ENCODE measurements around the gene USP2. TPM values are rescaled to one million over a fixed set of nuclear protein-coding genes. Genes with fewer than 3 reads are reported as not detected.

USP2 gene
- total RNA-seq, 1 donor from 2014 or later = 0.24 TPM

GRCh38 chr11:119377112-119377901, 4.2 kb downstream of the USP2 start:
- Mint-ChIP-seq H3K27me3 (peaks cover 3% of the 10 kb centered on the region), H3K4me1 (no peaks in the 10 kb centered on the region), H3K27ac (no peak overlapping the region), H3K9me3 (no peaks in the 10 kb centered on the region), H3K36me3 (ENCODE audit: low read depth) (no peaks in the 10 kb centered on the region), H3K4me3 (no peak overlapping the region)
- DNase-seq (no peak), ATAC-seq (ENCODE audit: low read depth) (no peak)
- ChIA-PET POLR2A (interaction anchor here (0.6 kb wide), 1 partner anchor 67 kb away, joined by 6 read pairs; no protein-coding TSS in a partner anchor), CTCF (interaction anchor here (2.0 to 3.4 kb wide), 2 partner anchors 21 kb away, joined by 6 to 18 read pairs; no protein-coding TSS in a partner anchor)
- intact Hi-C loops (cut with micrococcal nuclease) = no loop called here
- no peak for TF ChIP-seq CTCF (IDR thresholded peaks at IDR 0.05)

GRCh38 chr11:119376197-119376847, 5.2 kb downstream of the USP2 start:
- Mint-ChIP-seq H3K27me3 (peaks cover 6% of the 10 kb centered on the region), H3K36me3 (ENCODE audit: low read depth) (no peaks in the 10 kb centered on the region), H3K4me1 (no peaks in the 10 kb centered on the region), H3K4me3 (no peak overlapping the region), H3K27ac (no peak overlapping the region), H3K9me3 (no peaks in the 10 kb centered on the region)
- no peak for ATAC-seq (ENCODE audit: low read depth)
- CTCF ChIA-PET = interaction anchor here (1.4 to 3.4 kb wide), 2 partner anchors 15 to 20 kb away, joined by 3 to 18 read pairs; no protein-coding TSS in a partner anchor
- DNase-seq = no peak
- POLR2A ChIA-PET = interaction anchor here (0.6 kb wide), 1 partner anchor 153 kb away, joined by 5 read pairs; no protein-coding TSS in a partner anchor
- intact Hi-C loops (cut with micrococcal nuclease) = no loop called here
- no peak for TF ChIP-seq CTCF (IDR thresholded peaks at IDR 0.05)

- DNase-seq (no peak), ATAC-seq (ENCODE audit: low read depth) (no peak)
- TF ChIP-seq CTCF (IDR thresholded peaks at IDR 0.05) = no peak
- CTCF ChIA-PET = interaction anchor here (1.4 to 3.4 kb wide), 2 partner anchors 14 to 20 kb away, joined by 3 to 18 read pairs; no protein-coding TSS in a partner anchor
- intact Hi-C loops (cut with micrococcal nuclease) = no loop called here
- no peaks in the 10 kb centered on the region for H3K4me1 Mint-ChIP-seq
- peaks cover 7% of the 10 kb centered on the region for H3K27me3 Mint-ChIP-seq
- no peak overlapping the region for H3K27ac Mint-ChIP-seq
- H3K4me3 Mint-ChIP-seq = no peak overlapping the region
- H3K9me3 Mint-ChIP-seq = no peaks in the 10 kb centered on the region
- no peaks in the 10 kb centered on the region for H3K36me3 Mint-ChIP-seq (ENCODE audit: low read depth)
- POLR2A ChIA-PET = no interaction called here
These were observed 5.9 kb downstream of the USP2 start for GRCh38 chr11:119375337-119376196.

- TF ChIP-seq CTCF (IDR thresholded peaks at IDR 0.05) = no peak
- ATAC-seq (ENCODE audit: low read depth) = no peak
- H3K4me1 Mint-ChIP-seq = no peaks in the 10 kb centered on the region
- no peak overlapping the region for H3K27ac Mint-ChIP-seq
- peaks cover 12% of the 10 kb centered on the region for H3K27me3 Mint-ChIP-seq
- H3K4me3 Mint-ChIP-seq = no peak overlapping the region
- ChIA-PET POLR2A (no interaction called here), CTCF (interaction anchor here (1.4 to 3.4 kb wide), 2 partner anchors 13 to 19 kb away, joined by 3 to 18 read pairs; no protein-coding TSS in a partner anchor)
- H3K36me3 Mint-ChIP-seq (ENCODE audit: low read depth) = no peaks in the 10 kb centered on the region
- H3K9me3 Mint-ChIP-seq = no peaks in the 10 kb centered on the region
- DNase-seq = no peak
- intact Hi-C loops (cut with micrococcal nuclease) = loop anchor here (1.0 kb wide), 1 partner anchor 18 kb away; no protein-coding TSS in a partner anchor
These were observed 6.7 kb downstream of the USP2 start for GRCh38 chr11:119374632-119375336.

All from activated B cell treated with CpG ODN at 0.5 μM for 24 hours (primary cell).